NCI-H2081 treated with DMSO at 0.1 percent for 48 hours (cell line): ENCODE data around the gene TSPAN11.

Experiments
- DNase-seq: peaks from one replicate; lab custom pipeline; 2025; lab: John Stamatoyannopoulos, UW

TSPAN11 gene

DNA sequence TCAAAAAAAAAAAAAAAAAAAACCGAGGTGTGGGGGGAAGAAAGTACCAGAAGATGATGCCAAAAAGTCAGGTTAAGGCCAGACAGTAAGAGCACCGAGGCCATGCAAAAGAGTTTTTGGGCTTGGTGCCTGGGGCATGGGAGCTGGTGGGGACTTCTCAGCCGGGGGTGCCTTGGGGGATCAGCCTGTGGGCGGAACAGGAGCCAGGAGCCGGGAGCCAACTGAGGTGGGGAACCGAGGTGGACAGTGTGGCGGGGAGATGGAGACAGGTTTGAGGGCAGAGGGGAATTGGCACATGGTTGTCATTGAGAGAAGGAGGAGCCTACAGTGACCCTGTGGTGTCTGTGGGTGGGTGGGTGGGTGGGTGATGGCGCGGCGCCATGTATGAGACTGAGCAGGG, 33.2 kb downstream of the TSPAN11 start:
- DNase-seq = no peak

DNA sequence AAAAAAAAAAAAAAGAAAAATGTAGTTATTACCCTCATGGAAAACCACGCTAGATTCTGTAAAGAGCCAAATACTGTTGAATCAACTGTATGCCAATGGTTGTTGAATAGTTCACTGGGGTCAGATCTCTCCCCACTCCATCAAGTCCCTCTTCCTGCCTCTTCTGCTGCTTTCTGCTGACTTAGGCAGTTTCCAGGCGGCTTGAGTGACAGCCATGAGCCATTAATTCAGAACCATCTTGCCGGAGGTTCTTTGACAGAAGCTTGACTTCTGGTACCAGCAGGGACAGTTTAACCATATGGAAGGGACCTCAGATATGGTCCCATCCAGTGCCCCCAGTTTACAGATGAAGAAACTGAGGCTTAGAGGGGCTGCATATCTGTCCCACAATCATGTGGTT, 34.5 kb downstream of the TSPAN11 start:
- DNase-seq = no peak

DNA sequence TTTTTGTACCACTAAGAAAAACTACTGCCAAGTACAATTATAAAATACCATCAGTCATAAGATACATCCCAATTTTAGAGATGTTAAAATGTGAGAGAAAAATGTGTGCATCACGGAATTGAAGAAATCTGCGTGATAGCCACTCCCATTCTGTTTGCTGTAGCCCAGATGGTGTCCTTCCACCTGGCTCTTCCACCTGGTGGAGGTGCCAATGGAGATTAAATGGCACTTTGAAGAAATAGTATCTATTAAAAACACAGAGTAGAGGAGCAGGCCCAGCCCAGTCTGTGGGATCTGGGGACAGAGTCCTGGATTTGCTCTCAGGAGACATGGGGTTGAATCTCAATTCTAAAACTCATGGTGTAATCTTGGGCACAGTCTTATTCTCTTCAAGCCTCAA, 35.5 kb downstream of the TSPAN11 start:
- no peak for DNase-seq

DNA sequence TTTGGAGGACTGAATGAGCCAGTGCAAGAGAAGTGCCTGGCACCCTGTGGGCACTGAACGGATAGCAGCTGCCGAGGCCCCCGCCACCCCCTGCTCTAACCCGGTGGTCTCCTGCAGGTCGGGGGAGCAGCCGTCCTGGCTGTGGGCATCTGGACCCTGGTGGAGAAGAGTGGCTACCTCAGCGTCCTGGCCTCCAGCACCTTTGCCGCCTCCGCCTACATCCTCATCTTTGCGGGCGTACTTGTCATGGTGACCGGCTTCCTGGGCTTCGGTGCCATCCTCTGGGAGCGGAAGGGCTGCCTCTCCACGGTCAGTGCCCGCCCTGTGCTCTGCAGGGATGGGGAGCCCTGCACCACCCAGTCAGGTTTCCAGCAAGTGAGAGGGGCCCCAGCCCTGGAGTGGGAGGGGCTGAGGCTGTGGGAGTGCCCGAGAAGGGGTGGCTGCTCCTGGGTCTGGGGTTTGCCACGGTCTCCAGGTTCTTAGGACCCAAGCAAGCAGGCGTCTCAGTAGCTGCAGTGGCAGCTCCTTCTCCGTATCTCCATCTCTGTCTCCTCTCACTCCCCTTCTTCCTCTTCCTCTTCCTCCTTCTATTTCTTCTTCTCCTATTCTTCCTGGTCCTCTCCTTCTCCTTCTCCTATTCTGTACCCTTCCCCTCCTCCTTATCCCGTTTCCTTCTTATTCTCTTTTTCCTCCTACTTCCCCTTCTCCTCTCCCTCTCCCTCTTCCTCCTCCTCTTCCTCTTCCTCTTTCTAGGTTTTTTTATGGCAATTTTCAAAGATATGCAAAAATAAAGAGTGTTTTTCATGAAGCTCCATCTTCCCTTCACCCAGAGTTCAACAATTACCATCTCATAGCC, 37.4 kb downstream of the TSPAN11 start:
- no peak for DNase-seq

DNA sequence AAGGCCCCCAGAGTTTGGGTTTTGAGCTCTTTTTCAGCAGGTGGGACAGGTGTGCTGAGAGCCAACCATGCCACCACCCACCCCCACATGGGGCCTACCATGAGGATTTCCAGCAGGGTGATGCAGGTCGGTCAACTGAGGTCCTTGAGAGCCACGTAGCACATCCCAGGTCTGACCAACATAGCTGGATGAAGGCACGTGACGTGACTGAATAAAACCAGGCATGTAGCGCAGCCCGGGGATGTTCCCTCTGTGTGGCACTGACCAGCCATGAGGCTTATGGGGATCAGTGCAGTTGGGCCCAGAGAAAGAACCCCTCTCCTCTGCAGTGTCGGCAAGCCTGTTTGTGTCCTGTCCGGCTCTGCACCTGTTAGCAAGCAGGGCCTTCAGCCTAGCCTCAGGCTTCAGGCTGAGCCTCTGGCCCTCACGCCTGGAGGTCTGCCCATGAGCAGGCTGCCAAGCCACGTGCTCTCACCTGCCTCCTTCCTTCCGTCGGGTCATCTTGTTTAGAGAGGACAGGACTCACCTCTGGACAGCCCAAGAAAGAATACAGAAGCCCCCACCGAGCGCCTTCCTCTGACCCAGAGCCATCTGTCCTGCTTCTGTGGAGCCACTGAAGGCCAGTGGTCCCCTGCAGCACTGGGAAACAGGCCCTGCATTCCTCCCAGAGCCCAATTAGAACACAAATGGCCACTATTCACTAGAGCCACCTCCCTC, 38.5 kb downstream of the TSPAN11 start:
- DNase-seq = no peak

DNA sequence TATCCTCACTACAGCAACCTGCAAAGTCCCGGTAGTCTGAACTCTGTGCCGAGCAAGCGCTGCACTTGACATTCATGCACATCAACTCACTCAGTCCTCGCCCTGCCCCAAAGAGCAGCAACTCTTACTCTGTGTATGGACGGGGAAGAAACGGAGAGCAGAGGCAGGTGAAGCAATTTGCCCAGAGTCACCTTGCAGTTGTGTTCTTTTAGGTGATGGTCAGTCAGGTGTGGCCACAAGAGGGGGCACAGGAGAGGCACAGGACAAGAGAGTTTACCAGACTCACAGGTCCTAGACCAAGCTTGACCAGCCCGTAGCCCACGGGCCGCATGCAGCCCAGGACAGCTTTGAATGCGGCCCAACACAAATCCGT, 39.1 kb downstream of the TSPAN11 start:
- DNase-seq = no peak

DNA sequence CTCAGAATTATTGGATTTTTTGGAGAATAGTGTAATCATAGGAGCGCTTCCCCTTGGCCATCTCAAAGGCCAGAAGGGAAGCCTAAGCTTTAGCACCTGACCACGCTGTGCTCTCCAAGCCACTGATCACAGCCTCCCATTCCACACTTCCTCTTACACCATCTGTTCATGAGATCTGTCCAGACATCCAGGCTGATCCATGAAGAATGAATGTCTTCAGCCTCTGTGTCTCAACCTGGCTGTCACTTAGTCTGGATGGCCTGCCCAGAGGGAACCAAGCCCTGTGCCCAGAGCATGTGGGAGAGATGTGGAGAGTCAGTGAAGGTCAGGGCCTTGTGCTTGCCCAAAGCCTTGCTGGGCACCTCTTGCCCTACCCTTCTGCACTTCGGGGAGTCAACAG, 40.5 kb downstream of the TSPAN11 start:
- no peak for DNase-seq

DNA sequence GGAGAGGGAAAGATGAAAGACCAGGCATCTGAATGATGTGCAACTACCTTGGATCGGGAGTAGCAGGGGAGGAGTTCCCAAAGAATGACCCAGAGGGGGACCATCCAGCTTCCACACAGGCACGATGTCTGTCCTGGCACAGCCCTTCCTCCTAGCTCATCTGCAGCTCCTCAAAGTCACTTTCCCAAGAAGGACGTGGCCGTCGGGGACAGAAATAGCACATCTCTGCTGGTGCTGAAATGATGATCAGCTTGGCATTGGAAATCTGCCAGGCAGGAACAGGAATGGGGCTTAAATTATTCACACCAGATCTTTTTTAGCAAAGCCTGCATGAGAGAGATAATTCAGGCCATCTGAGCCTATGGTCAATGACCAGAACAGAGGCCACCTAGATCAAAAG, 41.7 kb downstream of the TSPAN11 start:
- DNase-seq = no peak

DNA sequence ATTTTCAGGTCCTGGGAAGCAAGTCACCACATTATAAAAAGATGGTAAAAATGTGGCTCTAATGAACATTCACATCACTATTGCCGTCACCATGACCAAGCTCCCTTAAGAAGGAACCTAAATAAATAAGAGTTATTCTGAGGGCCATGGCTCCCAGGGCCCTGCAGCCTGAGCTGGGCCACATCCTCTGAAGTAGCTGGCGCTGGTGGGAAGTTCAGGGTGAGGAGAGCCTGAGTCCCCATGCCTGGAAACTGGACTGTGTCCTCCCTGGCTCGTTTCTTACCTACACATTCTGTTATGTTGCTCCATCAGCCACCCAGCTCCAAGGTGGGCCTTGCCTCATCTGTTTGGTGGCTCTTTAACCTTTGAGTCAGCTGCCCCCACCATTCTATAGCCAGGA, 42.5 kb downstream of the TSPAN11 start:
- DNase-seq = no peak

DNA sequence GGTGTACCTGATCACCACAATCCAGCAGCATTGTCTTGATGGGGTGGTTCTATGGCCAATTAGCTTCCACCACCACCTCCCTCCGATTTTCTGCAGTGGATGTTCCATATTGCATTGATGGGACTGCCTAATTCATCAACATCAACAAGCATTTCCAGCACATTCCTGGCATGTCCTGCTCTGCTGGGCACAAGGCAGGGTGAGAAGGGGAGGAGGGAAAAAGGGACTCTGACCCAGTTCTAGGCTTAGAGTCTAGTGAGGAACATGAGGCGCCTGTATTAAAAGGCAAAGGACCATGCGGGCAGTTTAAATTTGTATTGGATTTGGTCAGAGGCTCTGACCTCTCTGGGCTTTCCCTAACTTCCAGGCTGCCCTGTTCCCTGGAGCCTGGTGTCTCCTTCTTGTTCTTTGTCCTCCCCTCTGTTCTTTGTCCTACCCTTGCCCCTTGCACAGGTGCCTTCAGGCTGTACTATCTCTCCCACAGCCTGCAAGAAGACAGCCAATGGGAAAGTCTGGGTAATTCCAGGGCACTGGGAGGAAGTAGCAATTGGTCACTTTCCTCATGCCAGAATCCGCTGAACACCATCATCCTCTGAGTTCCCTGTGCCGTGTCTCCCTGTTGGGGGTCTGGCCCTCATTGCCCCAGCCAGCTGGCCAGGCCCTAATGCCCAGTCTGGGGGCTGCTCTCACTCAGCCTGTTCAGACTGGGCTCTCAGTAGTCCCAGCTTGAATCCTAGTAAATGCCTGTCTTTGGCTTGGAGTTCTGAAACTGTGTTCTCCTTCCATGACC, 43.3 kb downstream of the TSPAN11 start:
- no peak for DNase-seq

DNA sequence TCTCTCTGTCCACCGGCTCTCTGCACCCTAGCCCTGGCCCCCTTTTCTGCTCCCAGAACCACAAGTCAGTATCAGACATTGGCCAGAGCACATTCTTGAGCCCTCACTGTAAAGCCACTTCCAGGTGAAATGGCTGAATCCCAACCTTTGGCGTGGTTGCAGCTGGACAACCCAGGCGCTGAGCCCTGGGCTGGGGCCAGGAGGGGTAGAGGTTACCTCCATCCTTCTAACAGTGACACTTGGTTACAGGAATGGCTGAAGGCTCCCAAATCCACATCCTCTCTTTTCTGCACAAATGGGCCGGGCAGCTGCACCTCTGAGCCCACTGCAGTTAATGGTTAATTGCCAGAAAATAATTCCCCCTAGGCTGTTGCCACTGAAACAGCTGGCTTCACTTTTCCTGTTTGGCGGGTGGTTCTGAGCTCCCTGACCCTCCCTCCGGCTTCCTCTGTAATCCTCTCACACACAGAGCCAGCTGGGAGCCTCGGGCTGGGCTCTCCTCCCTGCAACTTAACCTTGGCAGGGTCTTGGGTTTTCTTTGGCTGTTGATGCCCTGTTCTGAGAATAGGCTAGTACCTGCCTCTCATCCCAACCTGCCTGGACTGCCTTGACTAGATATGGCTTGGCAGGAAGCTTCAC, 44.1 kb downstream of the TSPAN11 start:
- no peak for DNase-seq

DNA sequence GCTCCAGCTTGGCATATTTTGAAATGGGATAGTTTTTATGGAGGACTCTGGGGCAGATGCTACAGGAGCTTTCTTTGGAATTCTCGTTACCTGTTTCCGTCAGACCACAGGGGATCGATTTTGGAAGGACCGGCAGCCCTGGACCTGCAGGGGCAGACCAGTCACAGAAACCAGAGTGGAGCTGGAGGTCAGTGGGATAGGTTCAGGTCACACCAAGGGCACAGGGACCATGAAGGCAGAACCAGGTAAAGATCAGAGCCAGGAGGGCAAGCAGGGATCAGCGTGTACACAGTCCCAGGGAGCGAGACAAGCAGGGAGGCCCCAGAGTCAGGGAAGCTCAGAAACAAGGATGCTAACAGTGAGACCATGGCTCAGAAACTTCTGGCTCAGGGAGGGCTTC, 45.5 kb downstream of the TSPAN11 start:
- no peak for DNase-seq

DNA sequence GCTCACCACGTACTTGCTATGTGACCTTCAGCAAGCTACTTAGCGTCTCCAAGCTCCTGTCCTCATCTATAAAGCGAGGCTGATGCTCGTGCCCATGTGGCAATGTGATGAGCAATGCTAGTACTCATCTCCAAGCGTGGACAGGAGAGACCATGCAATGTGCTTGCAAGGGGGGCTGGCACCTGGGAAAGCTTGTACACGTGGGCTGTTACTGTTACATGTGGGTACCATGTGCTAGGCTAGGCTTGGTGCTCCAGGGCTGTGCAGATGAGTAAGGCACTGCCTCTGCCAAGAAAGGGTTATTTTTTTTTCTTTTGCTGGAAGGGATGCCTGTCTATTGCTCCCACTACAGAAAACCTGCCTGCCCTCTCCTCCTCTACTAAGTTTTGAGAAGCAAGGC, 46.6 kb downstream of the TSPAN11 start:
- DNase-seq = no peak

DNA sequence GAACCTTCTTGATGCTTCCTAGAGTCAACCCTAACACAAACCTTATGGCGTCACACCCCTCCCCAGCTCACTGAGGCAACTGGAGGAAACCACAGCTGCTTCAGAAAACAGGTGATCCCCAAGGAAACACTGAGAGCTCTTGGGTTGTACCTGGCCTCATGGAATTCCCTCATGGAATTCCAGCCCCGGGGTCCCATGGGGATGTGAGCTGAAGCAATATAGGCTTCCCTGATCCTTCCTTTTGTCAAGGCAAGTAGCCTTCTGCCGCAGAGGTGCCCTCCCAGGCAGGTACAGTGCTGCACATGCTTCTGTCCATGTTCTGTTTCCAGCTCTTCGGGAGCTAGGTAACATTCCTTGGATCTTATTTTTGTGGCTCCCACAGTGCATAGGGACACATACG, 47.3 kb downstream of the TSPAN11 start:
- DNase-seq = no peak

DNA sequence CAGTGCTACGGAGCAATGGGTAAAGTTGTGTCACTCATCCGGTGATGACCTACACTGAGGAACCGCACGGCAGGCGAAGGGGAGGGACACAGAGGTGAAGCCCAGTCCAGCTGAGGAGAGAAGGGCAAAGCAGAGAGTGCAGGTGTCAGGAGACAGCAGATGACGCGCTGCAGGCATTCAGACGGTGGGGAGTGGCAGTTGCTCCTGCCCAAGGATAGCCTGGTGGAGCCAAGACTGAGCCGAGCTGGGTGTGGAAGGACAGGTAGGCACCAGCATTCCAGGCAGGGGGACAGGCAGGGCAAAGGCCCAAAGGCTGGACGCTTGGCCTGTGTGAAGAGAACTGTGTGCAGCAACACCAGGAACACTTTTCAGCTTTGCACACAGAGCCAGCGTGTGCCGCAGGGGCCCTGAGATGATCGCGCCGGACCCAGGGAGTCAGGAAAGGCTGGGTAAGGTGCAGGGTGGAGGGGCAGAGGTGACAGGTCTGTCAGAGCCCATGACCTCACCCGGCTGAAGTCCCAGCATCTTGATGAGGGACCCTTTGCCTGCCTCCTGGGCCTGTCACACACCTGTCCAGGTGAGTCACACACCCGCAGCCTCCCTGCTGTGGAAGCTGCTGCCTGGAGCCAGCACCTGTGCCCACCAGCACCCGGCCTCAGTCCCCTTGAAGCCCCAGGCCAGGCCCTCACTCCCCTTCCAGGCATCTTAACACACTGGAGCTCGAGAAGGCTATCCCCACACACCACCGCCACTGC, 48.4 kb downstream of the TSPAN11 start:
- no peak for DNase-seq

DNA sequence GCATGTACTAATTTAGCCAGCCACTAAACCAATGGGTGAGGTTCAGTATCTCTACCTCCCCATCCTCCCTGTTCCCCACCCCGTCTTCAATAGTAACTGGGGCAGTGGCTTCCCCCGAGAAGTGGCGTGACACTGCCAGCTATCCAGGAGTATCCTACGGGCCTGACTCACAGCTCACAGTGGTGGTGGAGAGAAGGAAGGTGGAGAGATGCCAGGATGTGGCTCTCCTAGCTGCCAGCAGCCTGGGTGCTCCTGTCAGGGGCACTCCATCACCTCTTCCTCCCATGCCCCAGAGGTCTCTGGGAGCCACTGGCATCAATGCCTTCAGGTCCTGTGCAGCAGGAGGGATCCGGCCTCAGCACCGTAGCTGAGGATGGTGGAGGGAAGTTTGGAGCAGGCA, 49.0 kb downstream of the TSPAN11 start:
- DNase-seq = no peak

DNA sequence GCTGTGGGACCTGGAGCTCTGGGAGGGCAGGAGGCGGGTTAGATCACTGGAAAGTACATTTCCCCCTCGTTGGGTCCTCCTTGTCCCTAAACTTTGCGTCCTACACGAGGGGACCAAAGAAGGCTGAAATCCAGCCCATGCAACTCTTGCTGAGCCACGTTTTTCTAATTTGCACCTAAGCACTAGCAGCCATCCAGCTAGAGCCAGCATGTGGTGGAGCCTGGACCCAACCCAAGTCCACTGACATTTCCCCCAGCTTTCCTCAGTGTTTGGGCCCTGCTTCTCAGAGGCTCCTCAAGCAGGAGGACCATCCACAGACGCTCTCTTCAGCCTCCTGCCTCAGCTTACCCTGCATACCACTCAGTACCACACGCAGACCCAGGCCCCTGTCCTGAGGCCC, 49.7 kb downstream of the TSPAN11 start:
- no peak for DNase-seq

DNA sequence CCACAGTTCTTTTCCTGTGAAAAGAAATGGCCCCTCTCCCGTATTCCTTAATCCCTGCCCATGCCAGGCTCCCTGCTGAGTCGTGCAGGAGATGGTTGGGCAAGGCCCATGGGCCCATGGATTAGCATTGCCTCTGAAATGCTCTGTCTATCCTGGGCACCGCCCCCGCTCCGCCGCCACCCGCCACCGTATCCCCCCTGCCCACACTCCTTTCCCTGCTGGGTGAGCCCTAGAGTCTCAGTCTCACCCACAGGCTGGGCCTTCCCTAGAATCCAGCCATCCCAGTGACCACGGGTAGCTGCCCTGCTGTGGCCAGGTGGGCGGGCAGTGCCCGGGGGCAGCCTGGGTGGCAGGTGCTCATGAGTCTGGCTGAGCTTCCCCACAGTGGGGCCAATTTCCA, 50.6 kb downstream of the TSPAN11 start:
- DNase-seq = no peak

DNA sequence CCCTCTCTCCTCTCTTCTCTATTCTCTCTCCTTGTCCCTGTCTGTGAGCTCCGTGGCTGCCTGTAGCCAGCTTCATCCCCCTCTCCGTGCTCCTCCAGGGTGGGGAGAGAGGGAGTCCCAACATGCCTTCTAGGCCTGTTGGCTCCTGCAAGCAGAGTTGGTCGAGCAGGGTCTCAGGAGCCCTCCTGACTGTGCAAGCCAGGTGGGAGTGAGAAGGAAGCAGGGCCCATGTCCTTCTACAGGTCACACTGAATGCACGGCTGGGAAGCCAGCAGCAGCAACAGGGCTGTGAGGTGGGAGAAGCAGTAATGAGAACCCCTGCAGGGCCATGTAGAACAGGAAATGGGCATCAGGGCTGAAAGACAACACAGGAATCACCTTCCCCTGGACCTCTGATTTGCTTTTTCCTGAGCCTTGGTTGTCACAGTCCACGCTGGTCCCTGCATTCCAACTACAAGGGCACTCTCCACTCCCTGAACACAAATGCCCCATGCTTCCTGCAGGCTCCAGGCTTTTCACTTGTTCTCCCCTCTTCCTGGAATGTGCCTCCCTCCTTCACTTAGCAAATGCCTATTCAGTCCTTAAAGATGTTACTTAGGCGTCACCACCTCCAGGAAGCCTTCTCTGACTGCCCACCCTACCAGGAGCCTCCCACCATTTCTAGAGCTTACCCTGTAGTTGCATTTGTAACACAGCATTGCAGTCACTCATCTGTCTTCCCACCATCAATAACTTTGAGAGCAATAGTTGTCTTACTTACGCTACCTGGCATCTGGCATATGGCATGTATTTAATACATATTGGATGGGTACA, 51.2 kb downstream of the TSPAN11 start:
- no peak for DNase-seq

DNA sequence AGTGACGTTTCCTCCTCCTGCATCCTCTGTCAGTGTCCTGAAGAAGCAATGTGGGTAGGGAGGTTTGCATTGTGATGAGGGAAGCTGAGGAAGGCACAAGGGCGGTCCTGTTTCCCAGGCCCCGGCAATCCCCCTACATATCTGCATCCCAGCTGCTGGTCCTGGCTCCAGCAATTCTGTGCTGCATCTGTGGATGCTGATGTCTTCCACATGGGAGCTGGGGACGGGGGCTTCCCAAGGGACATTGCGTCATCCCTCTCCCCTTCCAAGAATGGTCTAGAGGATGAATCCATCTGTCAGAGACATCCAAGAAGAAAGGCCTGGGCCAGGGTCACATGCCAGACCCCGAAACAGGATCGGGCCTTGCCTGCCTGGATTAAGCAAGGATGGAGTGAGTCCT, 52.1 kb downstream of the TSPAN11 start:
- DNase-seq = no peak
